ENCODE measurements around the gene SLC13A3. TPM values are rescaled to one million over a fixed set of nuclear protein-coding genes. Genes with fewer than 3 reads are reported as not detected.

Gene SLC13A3
- total RNA-seq, 1 experiment from 2014 or later = 9.1 TPM

GRCh38 chr20:46545827-46546138, 105.5 kb downstream of the SLC13A3 start:
- H3K27me3 ChIP-seq (ENCODE audit: insufficient read depth, low read depth) = peaks cover 83% of the 10 kb centered on the region
- no peak overlapping the region for H2AFZ ChIP-seq
- no peak overlapping the region for H3K4me2 ChIP-seq
- H3F3A ChIP-seq (ENCODE audit: insufficient read depth, low read depth) = no peaks in the 10 kb centered on the region
- no peaks in the 10 kb centered on the region for H3K9me2 ChIP-seq (ENCODE audit: insufficient read depth)
- H3K4me3 ChIP-seq = no peak overlapping the region
- no peaks in the 10 kb centered on the region for H3K36me3 ChIP-seq (ENCODE audit: low read depth)
- H3K4me1 ChIP-seq (replicated peaks; ENCODE audit: insufficient read depth) = no peaks in the 10 kb centered on the region
- DNase-seq = no peak
- POLR2A ChIA-PET (ENCODE audit: unreplicated experiment) = no interaction called here
- no peak overlapping the region for H3K27ac ChIP-seq
- no TSS peak for BruUV-seq (replicated peaks)
- H3K9me3 ChIP-seq (ENCODE audit: insufficient read depth, low read depth) = no peaks in the 10 kb centered on the region
- no peaks in the 10 kb centered on the region for H4K20me1 ChIP-seq (ENCODE audit: insufficient read depth)
- CTCF ChIA-PET = no interaction called here
- intact Hi-C loops (cut with micrococcal nuclease; ENCODE audit: unreplicated experiment) = no loop called here
- no peaks in the 10 kb centered on the region for H3K79me2 ChIP-seq (ENCODE audit: low read depth)
- TF ChIP-seq CTCF (conservative IDR thresholded peaks at IDR 0.05) (no peak), EZH2 (IDR thresholded peaks at IDR 0.05; ENCODE audit: low read depth) (no peak)

GRCh38 chr20:46545077-46545826, 106.0 kb downstream of the SLC13A3 start:
- no peak overlapping the region for H3K4me2 ChIP-seq
- TF ChIP-seq CTCF (conservative IDR thresholded peaks at IDR 0.05) (no peak), EZH2 (IDR thresholded peaks at IDR 0.05; ENCODE audit: low read depth) (no peak)
- no peak overlapping the region for H3K4me3 ChIP-seq
- no peaks in the 10 kb centered on the region for H3K9me3 ChIP-seq (ENCODE audit: insufficient read depth, low read depth)
- H3F3A ChIP-seq (ENCODE audit: insufficient read depth, low read depth) = no peaks in the 10 kb centered on the region
- CTCF ChIA-PET = no interaction called here
- intact Hi-C loops (cut with micrococcal nuclease; ENCODE audit: unreplicated experiment) = no loop called here
- no peaks in the 10 kb centered on the region for H3K36me3 ChIP-seq (ENCODE audit: low read depth)
- H3K4me1 ChIP-seq (replicated peaks; ENCODE audit: insufficient read depth) = no peaks in the 10 kb centered on the region
- H3K79me2 ChIP-seq (ENCODE audit: low read depth) = no peaks in the 10 kb centered on the region
- H4K20me1 ChIP-seq (ENCODE audit: insufficient read depth) = no peaks in the 10 kb centered on the region
- POLR2A ChIA-PET (ENCODE audit: unreplicated experiment) = no interaction called here
- no peak overlapping the region for H3K27ac ChIP-seq
- H3K9me2 ChIP-seq (ENCODE audit: insufficient read depth) = no peaks in the 10 kb centered on the region
- no peak for DNase-seq
- no peak overlapping the region for H2AFZ ChIP-seq
- BruUV-seq (replicated peaks) = no TSS peak
- H3K27me3 ChIP-seq (ENCODE audit: insufficient read depth, low read depth) = peaks cover 84% of the 10 kb centered on the region

- Histone ChIP-seq H3K4me1 (replicated peaks; ENCODE audit: insufficient read depth) (no peaks in the 10 kb centered on the region), H3K79me2 (ENCODE audit: low read depth) (no peaks in the 10 kb centered on the region), H3K9me2 (ENCODE audit: insufficient read depth) (no peaks in the 10 kb centered on the region), H3K4me3 (no peak overlapping the region), H3F3A (ENCODE audit: insufficient read depth, low read depth) (no peaks in the 10 kb centered on the region), H3K27me3 (ENCODE audit: insufficient read depth, low read depth) (peaks cover 85% of the 10 kb centered on the region), H3K9me3 (ENCODE audit: insufficient read depth, low read depth) (no peaks in the 10 kb centered on the region), H3K4me2 (no peak overlapping the region), H3K36me3 (ENCODE audit: low read depth) (no peaks in the 10 kb centered on the region), H3K27ac (no peak overlapping the region), H2AFZ (no peak overlapping the region), H4K20me1 (ENCODE audit: insufficient read depth) (no peaks in the 10 kb centered on the region)
- ChIA-PET POLR2A (ENCODE audit: unreplicated experiment) (no interaction called here), CTCF (no interaction called here)
- no peak for DNase-seq
- BruUV-seq (replicated peaks) = no TSS peak
- intact Hi-C loops (cut with micrococcal nuclease; ENCODE audit: unreplicated experiment) = no loop called here
- no peak for TF ChIP-seq EZH2 (IDR thresholded peaks at IDR 0.05; ENCODE audit: low read depth)
- TF ChIP-seq CTCF (conservative IDR thresholded peaks at IDR 0.05) = no peak
Observed at GRCh38 chr20:46544576-46544975, 106.7 kb downstream of the SLC13A3 start.

Data from PC-9 (cell line).